Mucosa of gallbladder (tissue), 1 donor: ENCODE measurements around the gene MSI2. TPM values are rescaled to one million over a fixed set of nuclear protein-coding genes. Genes with fewer than 3 reads are reported as not detected.

Experiments used
- DNase-seq: peaks from one replicate; pipeline ENCODE4 v3.0.0-alpha.2; 2020; ENCODE audit warnings: low spot score
- total RNA-seq: library from RNA; stranded (reverse); gene quantifications from one replicate; pipeline ENCODE4 v1.2.1, GENCODE V29; 2021
- donor health status: DM: no; HTN: no; CAD: no.

Gene MSI2
- total RNA-seq, 1 donor from 2014 or later, result 133 TPM

GRCh38 chr17:57522042-57523005 lies 266.0 kb downstream of the MSI2 start:
- DNase-seq, result no peak

GRCh38 chr17:57523926-57524632 lies 267.8 kb downstream of the MSI2 start:
- DNase-seq, result peak; percentile 80

GRCh38 chr17:57524839-57525568 lies 268.7 kb downstream of the MSI2 start:
- no peak for DNase-seq

GRCh38 chr17:57527221-57528057 lies 271.1 kb downstream of the MSI2 start:
- DNase-seq, result no peak

GRCh38 chr17:57528058-57528451 lies 271.7 kb downstream of the MSI2 start:
- DNase-seq, result no peak

- DNase-seq, result no peak
Measured at GRCh38 chr17:57530026-57530425, 273.7 kb downstream of the MSI2 start.

GRCh38 chr17:57530508-57530907 lies 274.2 kb downstream of the MSI2 start:
- no peak for DNase-seq

GRCh38 chr17:57531078-57531477 lies 274.8 kb downstream of the MSI2 start:
- no peak for DNase-seq

- DNase-seq, result peak; percentile 67
Measured at GRCh38 chr17:57531648-57532504, 275.6 kb downstream of the MSI2 start.

- peak; percentile 64 for DNase-seq
Measured at GRCh38 chr17:57532556-57532955, 276.2 kb downstream of the MSI2 start.

GRCh38 chr17:57532966-57533365 lies 276.6 kb downstream of the MSI2 start:
- no peak for DNase-seq

- DNase-seq, result no peak
Measured at GRCh38 chr17:57533684-57534305, 277.5 kb downstream of the MSI2 start.

GRCh38 chr17:57534863-57535248 lies 278.5 kb downstream of the MSI2 start:
- peak; percentile 72 for DNase-seq

- DNase-seq, result peak; percentile 60
Measured at GRCh38 chr17:57535249-57535966, 279.1 kb downstream of the MSI2 start.

- no peak for DNase-seq
Measured at GRCh38 chr17:57536289-57536688, 280.0 kb downstream of the MSI2 start.

- no peak for DNase-seq
Measured at GRCh38 chr17:57536789-57537523, 280.6 kb downstream of the MSI2 start.

- DNase-seq, result no peak
Measured at GRCh38 chr17:57537524-57538410, 281.4 kb downstream of the MSI2 start.
